Gastrocnemius medialis (tissue), 4 donors: ENCODE data around the gene MGAT5B. TPM values are rescaled to one million over a fixed set of nuclear protein-coding genes. Genes with fewer than 3 reads are reported as not detected.

Source experiments
- ATAC-seq, 2 donors: fragments of 150-250 bp; one replicate each; pipeline ENCODE4 v1.9.1; 2016
- DNase-seq, 2 donors: peaks; one replicate each; pipeline ENCODE4 v3.0.0-alpha.2; 2019
- H3K27ac ChIP-seq, 4 donors: fragments of 200-600 bp; sonication (generic); 1 replicate in 1 of 4; 2 replicates in 3 of 4; pipeline ENCODE4 v1.5.1; 2016 to 2018; ENCODE audit warnings: mild to moderate bottlenecking in 2 of 4, moderate library complexity in 1 of 4
- H3K27me3 ChIP-seq, 3 donors: fragments of 200-600 bp; sonication (generic) in 2 of 3; 1 replicate in 1 of 3; 2 replicates in 2 of 3; pipeline versions ENCODE4 v1.5.1 to v1.6.0; 2016 to 2019; ENCODE audit warnings: mild to moderate bottlenecking in 1 of 3, moderate library complexity in 1 of 3
- H3K36me3 ChIP-seq, 2 donors: fragments of 200-600 bp; sonication (generic) in 1 of 2; one replicate each; pipeline ENCODE4 v1.5.1; 2017 to 2018
- H3K4me1 ChIP-seq, 2 donors: fragments of 200-600 bp; sonication (generic) in 1 of 2; one replicate each; pipeline ENCODE4 v1.5.1; 2016 to 2017; ENCODE audit warnings: mild to moderate bottlenecking in 2 of 2
- H3K4me3 ChIP-seq, 4 donors: fragments of 200-600 bp; sonication (generic) in 3 of 4; 1 replicate in 1 of 4; 2 replicates in 3 of 4; pipeline ENCODE4 v1.5.1; 2016 to 2019; ENCODE audit warnings: mild to moderate bottlenecking in 2 of 4
- H3K9me3 ChIP-seq, 3 donors: fragments of 200-600 bp; sonication (generic) in 2 of 3; 1 replicate in 1 of 3; 2 replicates in 2 of 3; pipeline ENCODE4 v1.5.1; 2016 to 2019
- POLR2A ChIP-seq, 2 donors: fragments of 450-650 bp; IDR thresholded peaks; one replicate each; pipeline ENCODE4 v1.6.1; 2017; ENCODE audit warnings: antibody characterized with exemption in 2 of 2, mild to moderate bottlenecking in 2 of 2, moderate library complexity in 2 of 2
- in situ Hi-C, 4 donors: fragments of 200-750 bp; cut with MboI; loops; one replicate each; pipeline versions ENCODE4 v1.15.0 to v1.8.0; 2017; ENCODE audit warnings: low sequenced_read_pairs in 4 of 4
- intact Hi-C: fragments of 100-400 bp; cut with DNase I; formaldehyde crosslinking; loops from one replicate; pipeline ENCODE4 v1.15.1; 2023; ENCODE audit warnings: low total_unique reads
- total RNA-seq, 4 donors: library from RNA; depleted of rRNA; stranded (reverse); fragments of >200 nt; gene quantifications; one replicate each; pipeline versions ENCODE4 v1.1.0 to v1.2.3, GENCODE V29; 2016
- TF ChIP-seq, protein P1 (sequence below), 5 experiments: fragments of 450-650 bp in 3 of 5; fragments of 200-600 bp in 2 of 5; sonication (generic) in 2 of 5; IDR thresholded peaks in 4 of 5; conservative IDR thresholded peaks in 1 of 5; 1 replicate in 4 of 5; 2 replicates in 1 of 5; pipeline ENCODE4 v1.5.1; 2016 to 2019; ENCODE audit warnings: antibody characterized with exemption in 5 of 5, mild to moderate bottlenecking in 3 of 5, moderate library complexity in 3 of 5

The MGAT5B gene
- total RNA-seq, 4 donors from 2014 or later: not detected

- intact Hi-C loops (no loop called here), in situ Hi-C loops (loop anchor here (25.0 kb wide), 2 partner anchors 384 to 409 kb away; no protein-coding TSS in a partner anchor)
- no peak overlapping the region for H3K27ac ChIP-seq
- no peak for TF ChIP-seq POLR2A (IDR thresholded peaks at IDR 0.05)
- TF ChIP-seq, protein P1, sequence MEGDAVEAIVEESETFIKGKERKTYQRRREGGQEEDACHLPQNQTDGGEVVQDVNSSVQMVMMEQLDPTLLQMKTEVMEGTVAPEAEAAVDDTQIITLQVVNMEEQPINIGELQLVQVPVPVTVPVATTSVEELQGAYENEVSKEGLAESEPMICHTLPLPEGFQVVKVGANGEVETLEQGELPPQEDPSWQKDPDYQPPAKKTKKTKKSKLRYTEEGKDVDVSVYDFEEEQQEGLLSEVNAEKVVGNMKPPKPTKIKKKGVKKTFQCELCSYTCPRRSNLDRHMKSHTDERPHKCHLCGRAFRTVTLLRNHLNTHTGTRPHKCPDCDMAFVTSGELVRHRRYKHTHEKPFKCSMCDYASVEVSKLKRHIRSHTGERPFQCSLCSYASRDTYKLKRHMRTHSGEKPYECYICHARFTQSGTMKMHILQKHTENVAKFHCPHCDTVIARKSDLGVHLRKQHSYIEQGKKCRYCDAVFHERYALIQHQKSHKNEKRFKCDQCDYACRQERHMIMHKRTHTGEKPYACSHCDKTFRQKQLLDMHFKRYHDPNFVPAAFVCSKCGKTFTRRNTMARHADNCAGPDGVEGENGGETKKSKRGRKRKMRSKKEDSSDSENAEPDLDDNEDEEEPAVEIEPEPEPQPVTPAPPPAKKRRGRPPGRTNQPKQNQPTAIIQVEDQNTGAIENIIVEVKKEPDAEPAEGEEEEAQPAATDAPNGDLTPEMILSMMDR (IDR thresholded peaks at IDR 0.05 in 4 of 5, conservative IDR thresholded peaks at IDR 0.05 in 1 of 5): no peak
- no peaks in the 10 kb centered on the region for H3K9me3 ChIP-seq
- DNase-seq (no peak), ATAC-seq (no peak)
- H3K36me3 ChIP-seq: no peaks in the 10 kb centered on the region
- H3K27me3 ChIP-seq: peaks cover 0 to 4% (median 0%) of the 10 kb centered on the region in 3 donors
- H3K4me1 ChIP-seq: no peaks in the 10 kb centered on the region
- H3K4me3 ChIP-seq: no peak overlapping the region
Measured at GRCh38 chr17:76852843-76853242, 15.4 kb upstream of the MGAT5B start.

GRCh38 chr17:76855105-76855504 lies 13.1 kb upstream of the MGAT5B start:
- H3K4me1 ChIP-seq: no peaks in the 10 kb centered on the region
- no peak for ATAC-seq
- H3K4me3 ChIP-seq: no peak overlapping the region
- no peaks in the 10 kb centered on the region for H3K36me3 ChIP-seq
- peaks cover 0 to 4% (median 0%) of the 10 kb centered on the region in 3 donors for H3K27me3 ChIP-seq
- no peaks in the 10 kb centered on the region for H3K9me3 ChIP-seq
- no peak for TF ChIP-seq POLR2A (IDR thresholded peaks at IDR 0.05)
- TF ChIP-seq, protein P1 (IDR thresholded peaks at IDR 0.05 in 4 of 5, conservative IDR thresholded peaks at IDR 0.05 in 1 of 5): no peak
- intact Hi-C loops (no loop called here), in situ Hi-C loops (loop anchor here (25.0 kb wide), 2 partner anchors 382 to 407 kb away; no protein-coding TSS in a partner anchor)
- no peak overlapping the region for H3K27ac ChIP-seq
- DNase-seq: no peak

DNA sequence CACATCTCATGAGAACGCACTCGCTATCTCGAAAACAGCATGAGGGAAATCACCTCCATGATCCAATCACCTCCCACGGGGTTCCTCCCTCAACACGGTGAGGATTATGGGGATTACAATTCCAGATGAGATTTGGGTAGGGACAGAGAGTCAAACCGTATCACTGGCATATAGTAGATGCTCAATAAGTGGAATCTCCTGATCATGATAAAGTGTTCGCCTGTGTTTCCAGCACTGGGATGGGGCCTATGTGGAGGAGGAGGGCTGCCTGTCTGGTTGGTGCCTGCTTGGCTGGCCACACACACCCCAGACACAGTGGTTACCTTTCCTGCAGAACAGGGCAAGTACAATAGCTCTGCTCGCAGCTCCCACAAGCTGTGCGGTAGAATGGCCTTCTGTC lies 6.1 kb upstream of the MGAT5B start:
- Histone ChIP-seq H3K9me3 (no peaks in the 10 kb centered on the region), H3K4me1 (no peaks in the 10 kb centered on the region), H3K27me3 (no peaks in the 10 kb centered on the region), H3K4me3 (no peak overlapping the region), H3K27ac (no peak overlapping the region), H3K36me3 (no peaks in the 10 kb centered on the region)
- ATAC-seq (no peak), DNase-seq (no peak)
- in situ Hi-C loops (loop anchor here (5.0 to 25.0 kb wide), 4 partner anchors 195 to 400 kb away; no protein-coding TSS in a partner anchor), intact Hi-C loops (no loop called here)
- no peak for TF ChIP-seq POLR2A (IDR thresholded peaks at IDR 0.05)
- TF ChIP-seq, protein P1 (IDR thresholded peaks at IDR 0.05 in 4 of 5, conservative IDR thresholded peaks at IDR 0.05 in 1 of 5): no peak

- H3K4me1 ChIP-seq: no peaks in the 10 kb centered on the region
- intact Hi-C loops: no loop called here
- H3K36me3 ChIP-seq: no peaks in the 10 kb centered on the region
- TF ChIP-seq, protein P1 (IDR thresholded peaks at IDR 0.05 in 4 of 5, conservative IDR thresholded peaks at IDR 0.05 in 1 of 5): no peak
- TF ChIP-seq POLR2A (IDR thresholded peaks at IDR 0.05): no peak
- H3K9me3 ChIP-seq: no peaks in the 10 kb centered on the region
- H3K27me3 ChIP-seq: no peaks in the 10 kb centered on the region
- H3K27ac ChIP-seq: no peak overlapping the region
- ATAC-seq (no peak), DNase-seq (no peak)
- in situ Hi-C loops: loop anchor here (5.0 to 25.0 kb wide), 4 partner anchors 195 to 400 kb away; no protein-coding TSS in a partner anchor
- no peak overlapping the region for H3K4me3 ChIP-seq
Measured at GRCh38 chr17:76862494-76862893, 5.7 kb upstream of the MGAT5B start.

GRCh38 chr17:76864024-76864423 lies 4.2 kb upstream of the MGAT5B start:
- no peak for TF ChIP-seq POLR2A (IDR thresholded peaks at IDR 0.05)
- TF ChIP-seq, protein P1 (IDR thresholded peaks at IDR 0.05 in 4 of 5, conservative IDR thresholded peaks at IDR 0.05 in 1 of 5): no peak
- intact Hi-C loops: no loop called here
- no peak overlapping the region for H3K4me3 ChIP-seq
- no peak overlapping the region for H3K27ac ChIP-seq
- DNase-seq (no peak), ATAC-seq (no peak)
- no peaks in the 10 kb centered on the region for H3K9me3 ChIP-seq
- no peaks in the 10 kb centered on the region for H3K4me1 ChIP-seq
- H3K27me3 ChIP-seq: peaks cover 1 to 7% (median 2%) of the 10 kb centered on the region in 3 donors
- in situ Hi-C loops: loop anchor here (5.0 to 25.0 kb wide), 4 partner anchors 193 to 398 kb away; no protein-coding TSS in a partner anchor
- H3K36me3 ChIP-seq: no peaks in the 10 kb centered on the region
